Brain pericyte (primary cell): ENCODE data around the gene L1TD1.
"Not testable (repeated sequence)": the region's sequence is repeated elsewhere in the genome, so short reads cannot be mapped to it uniquely, and the experiment has no call there.

Source experiments
- DNase-seq: peaks from one replicate; pipeline ENCODE4 v3.0.0-alpha.2; 2012; ENCODE audit warnings: low read depth, low spot score

Gene L1TD1

DNA sequence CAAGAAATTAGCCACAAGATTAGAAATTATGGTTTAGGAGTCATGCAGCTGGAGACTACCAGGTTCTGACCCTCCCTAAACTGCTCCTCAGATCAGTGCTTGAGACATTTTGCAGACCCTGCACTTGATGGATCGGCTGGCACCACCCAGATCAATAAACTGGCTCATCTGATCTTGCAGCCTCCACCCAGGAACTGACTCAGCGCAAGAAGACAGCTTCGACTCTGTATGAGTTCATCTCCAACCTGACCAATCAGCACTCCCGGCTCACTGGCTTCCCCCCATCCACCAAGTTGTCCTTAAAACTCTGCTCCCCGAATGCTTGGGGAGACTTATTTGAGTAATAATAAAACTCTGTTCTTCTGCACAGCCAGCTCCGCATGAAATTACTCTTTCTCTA is 40.0 kb downstream of the L1TD1 start:
- no peak for DNase-seq

DNA sequence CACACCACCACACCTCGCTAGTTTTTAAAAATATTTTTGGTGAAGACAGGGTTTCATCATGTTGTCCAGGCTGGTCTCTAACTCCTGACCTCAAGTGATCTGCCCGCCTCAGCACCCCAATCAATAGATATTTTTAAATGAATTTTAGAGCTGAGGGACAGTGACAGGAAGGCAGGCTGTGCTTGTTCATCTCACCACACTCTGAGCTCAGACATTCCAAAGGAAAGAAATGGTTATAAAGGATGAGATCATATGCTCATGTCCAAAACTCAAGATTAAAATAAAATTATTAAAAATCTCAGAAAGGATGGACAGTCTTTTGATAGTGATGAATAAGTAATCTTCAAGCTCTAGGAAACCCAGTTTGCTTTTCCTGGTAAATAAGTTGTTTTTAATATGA is 40.9 kb downstream of the L1TD1 start:
- DNase-seq: no peak

DNA sequence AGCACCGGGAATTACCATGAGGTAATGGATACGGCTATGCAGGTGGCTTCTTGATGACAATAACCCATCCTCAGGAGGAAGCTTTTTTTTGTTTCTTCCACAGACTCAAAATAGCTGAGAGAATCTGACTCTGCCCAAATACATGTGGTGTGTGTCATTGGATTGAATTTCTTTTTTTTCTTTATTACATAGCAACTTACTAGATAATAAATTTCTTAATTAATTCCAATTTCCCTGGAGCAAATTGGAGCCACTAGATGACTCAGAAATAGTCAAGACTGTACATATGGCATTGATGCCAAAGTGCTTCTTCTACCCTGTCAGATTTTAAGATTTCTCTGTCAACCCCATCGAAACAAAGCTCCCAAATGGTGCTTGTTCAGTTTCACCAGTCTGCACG is 42.7 kb downstream of the L1TD1 start:
- no peak for DNase-seq

DNA sequence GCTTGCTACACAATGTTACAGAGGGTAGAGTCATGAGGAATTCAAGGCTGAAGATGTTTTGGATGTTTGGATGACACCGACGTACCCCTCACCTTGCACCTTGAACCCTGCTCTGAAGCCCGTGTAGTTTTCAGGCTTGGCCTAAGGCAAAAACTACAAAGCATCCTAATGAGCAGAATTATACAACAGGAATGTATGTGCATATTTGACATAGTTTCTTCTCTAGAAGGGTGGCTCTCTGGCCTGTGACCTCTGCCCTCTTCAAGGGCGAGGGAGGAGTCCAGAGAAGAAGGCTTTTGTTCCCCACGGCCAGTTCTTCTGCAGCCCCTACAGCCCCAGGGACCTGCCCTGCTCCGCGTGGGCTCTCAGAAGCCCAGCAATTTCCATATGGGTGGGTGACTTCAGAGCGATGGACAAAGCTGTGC is 43.3 kb downstream of the L1TD1 start:
- no peak for DNase-seq

DNA sequence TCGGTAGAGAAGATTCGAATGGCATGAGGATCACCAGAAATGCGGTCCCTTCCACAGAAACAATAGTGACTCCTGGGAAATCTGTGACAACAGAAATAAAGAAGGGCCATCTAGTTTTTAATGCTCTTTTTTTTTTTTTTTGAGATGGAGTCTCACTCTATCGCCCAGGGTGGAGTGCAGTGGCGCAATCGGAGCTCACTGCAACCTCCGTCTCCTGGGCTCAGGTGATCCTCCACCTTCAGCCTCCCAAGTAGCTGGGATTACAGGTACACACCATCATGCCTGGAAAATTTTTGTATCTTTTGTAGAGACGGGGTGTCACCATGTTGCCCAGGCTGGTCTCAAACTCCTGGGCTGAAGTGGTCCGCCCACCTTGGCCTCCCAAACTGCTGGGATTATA is 43.9 kb downstream of the L1TD1 start:
- DNase-seq: no peak

DNA sequence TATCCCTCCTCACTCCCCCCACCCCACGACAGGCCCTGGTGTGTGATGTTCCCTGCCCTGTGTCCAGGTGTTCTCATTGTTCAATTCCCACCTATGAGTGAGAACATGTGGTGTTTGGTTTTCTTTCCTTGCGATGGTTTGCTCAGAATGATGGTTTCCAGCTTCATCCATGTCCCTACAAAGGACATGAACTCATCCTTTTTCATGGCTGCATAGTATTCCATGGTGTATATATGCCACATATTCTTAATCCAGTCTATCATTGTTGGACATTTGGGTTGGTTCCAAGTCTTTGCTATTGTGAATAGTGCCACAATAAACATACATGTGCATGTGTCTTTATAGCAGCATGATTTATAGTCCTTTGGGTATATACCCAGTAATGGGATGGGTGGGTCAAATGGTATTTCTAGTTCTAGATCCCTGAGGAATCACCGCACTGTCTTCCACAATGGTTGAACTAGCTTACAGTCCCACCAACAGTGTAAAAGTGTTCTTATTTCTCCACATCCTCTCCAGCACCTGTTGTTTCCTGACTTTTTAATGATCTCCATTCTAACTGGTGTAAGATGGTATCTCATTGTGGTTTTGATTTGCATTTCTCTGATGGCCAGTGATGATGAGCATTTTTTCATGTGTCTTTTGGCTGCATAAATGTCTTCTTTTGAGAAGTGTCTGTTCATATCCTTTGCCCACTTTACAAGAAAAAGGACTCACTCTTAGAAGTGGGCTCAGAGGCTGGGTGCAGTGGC is 45.2 kb downstream of the L1TD1 start:
- not testable (repeated sequence) for DNase-seq

DNA sequence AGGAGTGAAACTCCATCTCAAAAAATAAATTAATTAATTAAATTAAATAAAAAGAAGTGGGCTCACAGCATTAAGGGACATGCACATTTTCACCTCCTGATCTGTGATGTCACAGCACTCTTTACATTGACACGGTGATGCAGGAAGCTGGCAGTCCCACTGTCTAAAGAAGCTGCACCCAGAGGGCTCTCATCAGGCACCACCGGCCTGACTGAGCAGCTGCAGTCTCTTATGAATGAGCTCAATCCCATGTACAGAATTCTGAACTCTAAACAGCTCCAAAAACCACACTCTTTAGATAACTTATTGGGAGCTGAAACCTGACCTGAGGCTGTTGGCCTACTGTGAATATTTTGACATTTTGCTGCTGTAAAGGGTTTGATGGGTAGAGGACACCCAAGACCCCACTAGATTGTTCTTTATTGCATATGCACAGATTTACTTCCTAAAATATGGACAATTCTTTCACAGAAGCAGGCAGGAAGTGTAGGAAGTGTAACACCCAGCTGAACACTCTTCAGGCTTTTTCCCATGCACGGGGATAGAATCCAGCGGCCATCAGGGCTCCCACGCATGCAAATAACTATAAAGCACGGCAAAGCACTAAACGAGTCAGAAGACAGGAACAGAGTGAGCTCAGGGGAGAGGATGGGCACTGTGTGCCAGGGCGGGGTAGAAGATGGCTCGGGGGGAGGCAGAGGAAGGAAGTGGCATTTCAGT is 46.2 kb downstream of the L1TD1 start:
- no peak for DNase-seq

DNA sequence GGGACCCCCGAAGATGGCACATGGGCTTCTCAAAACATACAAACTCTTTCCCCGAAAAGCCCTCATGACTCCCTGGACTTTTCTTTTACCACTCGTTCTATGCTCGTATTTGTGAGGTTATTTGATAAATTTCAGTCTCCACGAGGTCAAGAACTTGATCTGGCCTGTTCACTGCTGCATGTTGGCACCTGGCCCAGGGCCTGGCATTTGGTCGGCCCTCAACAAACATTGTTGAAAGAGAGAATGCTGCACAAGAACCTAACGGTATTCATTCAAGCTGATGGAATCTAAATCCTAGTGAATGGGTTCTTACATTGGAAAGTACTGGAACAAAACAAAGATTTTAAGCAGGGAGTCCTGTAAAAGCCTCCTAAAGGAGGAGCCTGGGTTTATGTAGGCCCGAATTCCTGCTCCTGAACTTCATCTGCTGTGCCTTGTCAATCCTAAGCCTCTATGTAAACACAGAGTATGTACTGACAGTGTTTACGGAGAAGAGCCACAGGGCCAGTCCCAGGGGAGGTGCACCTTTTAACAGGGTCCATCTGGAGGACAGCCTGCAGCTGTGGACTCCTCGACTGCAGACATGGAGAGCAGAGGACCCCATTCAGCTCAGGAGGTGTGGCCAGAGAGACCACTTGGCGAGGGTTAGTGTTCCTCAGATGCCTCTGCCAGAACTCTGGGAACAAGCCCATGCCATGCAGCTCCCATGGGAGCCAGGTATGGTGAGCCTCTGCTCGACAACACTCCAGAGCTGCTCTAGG is 46.9 kb downstream of the L1TD1 start:
- no peak for DNase-seq

DNA sequence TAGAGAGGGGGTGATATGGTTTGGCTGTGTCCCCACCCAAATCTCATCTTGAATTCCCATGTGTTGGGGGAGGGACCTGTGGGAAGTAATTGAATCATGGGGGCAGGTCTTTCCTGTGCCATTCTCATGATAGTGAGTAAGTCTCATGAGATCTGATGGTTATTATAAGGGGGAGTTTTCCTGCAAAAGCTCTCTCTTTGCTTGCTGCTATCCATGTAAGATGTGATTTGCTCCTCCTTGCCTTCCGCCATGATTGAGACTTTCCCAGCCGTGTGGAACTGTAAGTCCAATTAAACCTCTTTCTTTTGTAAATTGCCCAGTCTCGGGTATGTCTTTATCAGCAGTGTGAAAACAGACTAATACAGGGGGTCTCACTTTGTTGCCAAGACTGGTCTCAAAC is 49.7 kb downstream of the L1TD1 start:
- DNase-seq: not testable (repeated sequence)

DNA sequence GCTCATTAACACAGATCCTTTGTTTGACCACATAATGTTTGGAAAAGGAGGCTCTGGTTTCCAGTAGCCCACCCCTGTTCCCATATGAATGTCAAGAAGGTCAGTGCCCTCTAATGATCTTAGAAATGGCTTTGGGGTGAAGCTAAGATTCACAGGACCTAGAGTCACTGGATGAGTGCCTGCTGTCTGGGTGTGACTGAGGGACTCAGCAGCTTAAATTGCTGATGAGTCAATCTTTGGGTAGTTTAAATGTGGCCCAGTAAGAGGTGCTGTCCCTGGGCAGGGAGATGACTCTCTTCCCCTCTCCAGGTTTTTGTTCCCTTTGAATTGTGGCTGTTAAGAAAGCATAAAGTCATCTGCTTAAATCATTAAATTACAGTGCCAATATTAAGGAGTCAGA is 50.6 kb downstream of the L1TD1 start:
- no peak for DNase-seq

DNA sequence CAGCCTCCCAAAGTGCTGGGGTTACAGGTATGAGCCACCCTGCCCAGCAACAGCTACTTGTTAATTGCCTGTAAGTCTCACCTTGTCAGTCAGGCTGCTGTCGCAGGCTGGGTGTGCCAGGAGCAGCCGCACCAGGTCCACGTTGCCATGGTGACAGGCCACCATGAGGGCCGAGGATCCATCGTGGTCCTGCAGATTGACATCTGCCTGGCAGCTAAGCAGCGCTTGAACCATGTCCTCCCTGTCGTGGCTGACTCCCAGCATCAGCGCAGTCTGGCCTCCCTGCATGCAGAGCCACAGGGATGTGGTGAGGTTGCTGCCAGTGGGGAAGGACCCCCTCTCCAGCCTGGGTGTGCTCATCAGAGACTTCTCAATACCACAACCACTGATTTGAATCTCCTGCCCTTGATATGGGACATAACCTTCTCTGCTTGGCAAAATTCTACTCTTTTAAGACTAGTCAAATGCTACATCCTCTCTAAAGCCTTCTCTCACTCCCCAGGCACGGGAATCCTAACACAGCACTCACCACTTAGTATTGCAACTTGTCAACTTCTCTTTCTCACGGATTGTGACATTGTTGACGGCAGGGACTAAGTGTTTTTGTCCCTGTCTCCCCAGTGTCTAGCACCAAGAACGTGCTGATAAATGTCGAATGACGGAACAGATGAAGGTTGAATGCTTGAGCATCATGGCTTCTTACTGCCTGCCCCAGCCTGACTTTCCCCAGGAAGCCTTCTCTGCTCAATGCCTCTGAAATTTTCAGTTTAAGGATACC is 52.9 kb downstream of the L1TD1 start:
- no peak for DNase-seq

DNA sequence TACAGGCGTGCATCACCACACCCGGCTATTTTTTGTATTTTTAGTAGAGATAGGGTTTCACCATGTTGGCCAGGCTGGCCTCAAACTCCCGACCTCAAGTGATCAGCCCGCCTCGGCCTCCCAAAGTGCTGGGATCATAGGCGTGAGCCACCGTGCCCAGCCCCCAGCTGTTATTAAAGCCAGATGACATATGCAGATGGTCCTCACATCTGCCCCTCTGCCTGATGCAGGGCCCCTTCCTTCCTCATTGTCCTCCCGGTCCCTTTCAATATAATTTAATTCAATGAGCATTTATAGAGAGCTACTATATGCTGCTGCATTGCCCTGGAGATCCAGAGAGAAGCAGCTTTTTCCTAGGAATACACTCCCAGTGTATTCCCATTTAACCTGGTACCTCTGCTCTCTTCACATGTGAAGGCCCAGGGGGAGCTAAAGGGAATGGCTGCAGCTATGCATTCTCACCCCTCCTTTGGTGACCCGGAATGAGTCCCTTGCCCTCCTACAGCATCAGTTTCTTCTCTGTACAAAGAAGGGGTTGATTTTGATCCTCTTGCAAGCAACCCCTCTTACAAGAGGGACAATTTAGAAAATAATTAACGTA is 55.6 kb downstream of the L1TD1 start:
- DNase-seq: no peak

DNA sequence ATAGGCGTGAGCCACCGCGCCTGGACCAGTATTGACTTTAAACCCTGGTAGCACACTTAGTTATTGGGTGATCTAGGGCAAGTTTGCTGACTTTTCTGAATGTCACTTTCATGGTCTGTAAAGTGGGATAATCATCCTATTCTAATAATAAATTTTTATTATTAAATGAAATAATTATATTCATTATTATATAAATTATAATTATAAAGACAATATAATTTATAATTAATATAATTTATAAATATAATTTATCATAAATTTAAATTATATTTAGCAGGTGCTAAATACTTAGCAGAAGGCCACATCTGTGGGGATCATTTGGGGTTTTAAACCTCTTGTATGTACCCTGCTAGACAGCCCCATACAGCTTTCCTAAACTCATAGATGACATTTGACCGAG is 64.9 kb downstream of the L1TD1 start:
- no peak for DNase-seq

DNA sequence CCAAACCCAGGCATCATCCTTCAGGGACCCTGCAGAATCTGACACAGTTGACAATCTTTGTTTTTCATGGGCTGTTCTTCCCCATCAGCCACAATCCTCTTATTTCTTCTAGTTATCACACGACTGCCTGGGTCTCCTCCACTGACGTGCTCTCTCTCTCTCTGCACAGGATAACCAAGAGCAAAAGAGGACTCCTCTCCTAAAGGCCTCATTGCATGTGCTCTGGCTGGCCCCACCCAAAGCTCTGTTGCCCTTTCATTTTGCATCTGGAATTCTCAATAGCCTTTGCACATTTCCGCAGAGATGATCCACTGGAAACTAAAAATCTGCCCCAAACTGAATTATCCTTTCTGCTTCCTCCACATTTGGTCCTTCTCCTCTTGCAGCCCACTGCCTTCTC is 66.0 kb downstream of the L1TD1 start:
- DNase-seq: no peak
